GM21619 (cell line): Measurements from ENCODE around the gene SERPINA1.

Source experiments
- ATAC-seq: cut with Tn5 transposase; IDR thresholded peaks from one replicate; pipeline ENCODE4 v1.9.1; 2021; ENCODE audit not compliant: unreplicated experiment

SERPINA1 gene

GRCh38 chr14:94384342-94384741, 4.1 kb downstream of the SERPINA1 start:
- no peak for ATAC-seq

- no peak for ATAC-seq
Measured at GRCh38 chr14:94383777-94384176, 4.6 kb downstream of the SERPINA1 start.

- no peak for ATAC-seq
Measured at GRCh38 chr14:94382716-94383596, 5.4 kb downstream of the SERPINA1 start.

GRCh38 chr14:94382099-94382715, 6.2 kb downstream of the SERPINA1 start:
- ATAC-seq = no peak

- no peak for ATAC-seq
Measured at GRCh38 chr14:94381149-94382030, 7.0 kb downstream of the SERPINA1 start.

- ATAC-seq = no peak
Measured at GRCh38 chr14:94380225-94381148, 7.9 kb downstream of the SERPINA1 start.

- no peak for ATAC-seq
Measured at GRCh38 chr14:94379291-94380224, 8.8 kb downstream of the SERPINA1 start.

GRCh38 chr14:94378527-94379290, 9.7 kb downstream of the SERPINA1 start:
- no peak for ATAC-seq

GRCh38 chr14:94377866-94378470, 10.4 kb downstream of the SERPINA1 start:
- no peak for ATAC-seq

- no peak for ATAC-seq
Measured at GRCh38 chr14:94376976-94377865, 11.2 kb downstream of the SERPINA1 start.

GRCh38 chr14:94376108-94376975, 12.1 kb downstream of the SERPINA1 start:
- no peak for ATAC-seq

- ATAC-seq = no peak
Measured at GRCh38 chr14:94375552-94376107, 12.8 kb downstream of the SERPINA1 start.

- ATAC-seq = no peak
Measured at GRCh38 chr14:94374749-94375260, 13.6 kb downstream of the SERPINA1 start.

- ATAC-seq = no peak
Measured at GRCh38 chr14:94374116-94374515, 14.3 kb downstream of the SERPINA1 start.

GRCh38 chr14:94373708-94374107, 14.7 kb downstream of the SERPINA1 start:
- no peak for ATAC-seq
